Activated CD4-positive, alpha-beta T cell treated with anti-CD3 and anti-CD28 coated beads, Interleukin-2, amount 50 U/mL, for 48 hours (primary cell): ENCODE measurements around the gene UBE2L3.
A peak's percentile ranks its signal among the peaks of the same experiment; 100 is the strongest.
"Not testable (repeated sequence)": the region's sequence is repeated elsewhere in the genome, so short reads cannot be mapped to it uniquely, and the experiment has no call there.

Experiments
- DNase-seq, 2 experiments: peaks; one replicate each; pipeline ENCODE4 v3.0.0-alpha.2; 2020

The UBE2L3 gene

GRCh38 chr22:21628386-21629254 lies 61.1 kb downstream of the UBE2L3 start:
- no peak for DNase-seq

- DNase-seq = peak; percentile 96 to 97
Measured at GRCh38 chr22:21629255-21630149, 62.0 kb downstream of the UBE2L3 start, which contains the start of gene YDJC. Gene YDJC, minus strand, starts transcription at chr22:21630022. Its CDS starts 8 bp downstream, at chr22:21630014.

DNA sequence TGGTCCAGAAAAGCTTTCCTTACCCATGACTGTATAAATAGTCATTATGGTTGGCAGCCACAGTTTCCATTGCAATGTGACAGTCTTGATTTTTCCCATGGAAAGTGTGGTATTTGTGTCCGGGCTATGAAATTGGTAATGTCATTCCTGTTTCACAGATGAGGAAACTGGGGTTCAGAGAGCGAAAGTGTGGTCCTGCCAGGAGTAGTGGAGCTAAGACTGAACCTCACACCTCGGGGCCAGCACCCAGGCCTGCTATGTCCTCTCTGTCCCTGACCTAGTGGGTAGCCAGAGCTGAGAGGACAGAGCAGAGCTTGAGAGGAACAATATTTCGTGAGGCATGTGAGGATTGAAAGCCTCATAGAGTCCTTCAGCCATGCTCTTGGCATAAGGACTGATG lies 63.5 kb downstream of the UBE2L3 start:
- DNase-seq = no peak

GRCh38 chr22:21632237-21632895 lies 64.9 kb downstream of the UBE2L3 start, which contains the start of gene CCDC116:
Gene CCDC116, plus strand, starts transcription at chr22:21632760. Its CDS starts 422 bp downstream, at chr22:21633182.
- DNase-seq = peak; percentile 65 to 70

GRCh38 chr22:21632931-21633330 lies 65.4 kb downstream of the UBE2L3 start:
- no peak for DNase-seq

- DNase-seq = no peak
Measured at GRCh38 chr22:21633481-21633880, 66.0 kb downstream of the UBE2L3 start.

DNA sequence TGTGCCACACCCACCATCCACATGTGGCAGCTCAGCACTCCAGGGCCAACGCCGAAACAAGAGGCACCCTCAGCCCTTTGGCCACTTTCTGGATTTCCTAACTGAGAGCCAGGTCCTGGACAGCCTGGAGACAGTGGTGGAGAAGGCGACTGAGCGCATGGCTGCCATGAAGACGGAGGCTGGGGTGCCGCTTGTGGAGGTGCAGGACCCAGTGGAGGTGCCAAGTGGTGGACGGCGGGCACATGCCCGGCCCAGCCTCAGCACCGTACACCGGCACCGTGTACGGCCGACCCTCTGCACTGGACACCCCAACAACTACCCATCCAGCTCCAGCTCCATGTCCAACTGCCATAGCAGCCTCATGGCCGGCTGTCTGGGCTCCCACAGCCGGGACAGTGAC lies 66.6 kb downstream of the UBE2L3 start:
- no peak for DNase-seq

- no peak for DNase-seq
Measured at GRCh38 chr22:21634844-21635243, 67.3 kb downstream of the UBE2L3 start.

DNA sequence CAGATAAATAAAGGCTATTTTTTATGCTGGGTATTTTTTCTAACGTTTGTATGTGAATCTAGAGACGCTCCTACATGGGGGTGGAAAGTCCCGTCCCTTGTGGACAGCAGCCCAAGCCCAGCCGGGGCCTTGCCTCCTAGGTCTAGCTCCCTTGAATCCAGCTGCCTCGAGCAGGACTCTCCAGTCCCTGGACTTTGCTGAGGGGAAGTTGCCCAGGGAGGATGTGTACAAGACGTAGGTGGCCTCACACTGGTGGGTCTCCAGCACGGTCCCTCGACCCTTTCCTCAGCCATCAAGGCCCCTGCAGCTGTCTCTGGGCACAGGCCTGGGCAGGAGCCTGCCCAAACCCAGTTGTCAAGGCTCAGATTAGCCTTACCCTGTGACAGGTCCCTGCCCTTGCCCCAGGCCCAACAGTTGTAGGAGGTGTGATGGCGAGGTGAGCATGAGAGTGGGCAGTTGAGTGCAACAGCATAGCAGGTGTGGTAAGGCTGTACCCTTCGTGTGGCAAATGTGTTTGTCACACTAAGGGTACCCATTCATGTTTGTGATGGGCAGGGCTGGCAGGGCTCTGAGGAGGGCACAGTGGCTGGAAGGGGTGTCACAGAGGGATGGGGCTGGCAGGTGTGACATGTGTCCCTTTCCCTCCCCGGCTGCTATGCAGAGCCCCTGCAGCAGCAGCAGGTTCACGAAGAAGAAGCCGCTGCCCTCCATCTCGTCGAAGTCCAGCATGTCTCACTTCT lies 68.4 kb downstream of the UBE2L3 start:
- DNase-seq = no peak

GRCh38 chr22:21636629-21637218 lies 69.2 kb downstream of the UBE2L3 start:
- no peak for DNase-seq

DNA sequence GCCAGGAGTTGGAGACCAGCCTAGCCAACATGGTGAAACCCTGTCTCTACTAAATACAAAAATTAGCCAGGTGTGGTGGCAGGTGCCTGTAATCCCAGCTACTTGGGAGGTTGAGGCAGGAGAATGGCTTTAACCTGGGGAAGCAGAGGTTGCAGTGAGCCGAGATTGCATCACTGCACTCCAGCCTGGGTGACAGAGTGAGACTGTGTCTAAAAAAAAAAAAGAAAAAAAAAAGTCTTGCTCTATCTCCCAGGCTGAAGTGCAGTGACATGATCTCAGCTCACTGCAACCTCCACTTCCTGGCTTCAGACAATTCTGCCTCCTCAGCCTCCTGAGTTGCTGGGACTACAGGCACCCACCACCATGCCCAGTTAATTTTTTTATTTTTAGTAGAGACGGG lies 69.9 kb downstream of the UBE2L3 start:
- DNase-seq = not testable (repeated sequence)

GRCh38 chr22:21639359-21639758 lies 71.8 kb downstream of the UBE2L3 start:
- no peak for DNase-seq

DNA sequence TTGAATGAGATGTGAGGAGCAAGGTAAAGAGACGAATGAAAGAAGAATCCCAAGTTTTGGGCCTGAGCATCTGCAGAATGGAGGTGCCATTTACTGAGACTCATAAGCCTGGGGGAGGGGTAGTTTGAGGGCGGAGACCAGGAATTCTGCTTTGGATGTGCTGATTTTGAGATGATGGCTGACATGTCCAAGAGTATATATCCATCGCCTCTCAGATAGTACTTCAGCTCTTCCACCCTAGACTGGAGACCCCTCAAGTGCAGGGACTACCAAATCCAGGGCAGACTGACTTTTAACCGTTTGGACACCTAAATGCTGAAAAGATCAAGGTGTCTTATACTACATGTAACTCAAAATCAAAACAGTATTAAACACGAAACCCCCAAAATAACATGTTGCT lies 73.3 kb downstream of the UBE2L3 start:
- no peak for DNase-seq

GRCh38 chr22:21641417-21641788 lies 73.9 kb downstream of the UBE2L3 start:
- no peak for DNase-seq

GRCh38 chr22:21641789-21642583 lies 74.5 kb downstream of the UBE2L3 start, which contains the start of gene SDF2L1:
Gene SDF2L1, plus strand, starts transcription at chr22:21642302. Its CDS starts 35 bp downstream, at chr22:21642337.
- peak; percentile 97 to 98 for DNase-seq

DNA sequence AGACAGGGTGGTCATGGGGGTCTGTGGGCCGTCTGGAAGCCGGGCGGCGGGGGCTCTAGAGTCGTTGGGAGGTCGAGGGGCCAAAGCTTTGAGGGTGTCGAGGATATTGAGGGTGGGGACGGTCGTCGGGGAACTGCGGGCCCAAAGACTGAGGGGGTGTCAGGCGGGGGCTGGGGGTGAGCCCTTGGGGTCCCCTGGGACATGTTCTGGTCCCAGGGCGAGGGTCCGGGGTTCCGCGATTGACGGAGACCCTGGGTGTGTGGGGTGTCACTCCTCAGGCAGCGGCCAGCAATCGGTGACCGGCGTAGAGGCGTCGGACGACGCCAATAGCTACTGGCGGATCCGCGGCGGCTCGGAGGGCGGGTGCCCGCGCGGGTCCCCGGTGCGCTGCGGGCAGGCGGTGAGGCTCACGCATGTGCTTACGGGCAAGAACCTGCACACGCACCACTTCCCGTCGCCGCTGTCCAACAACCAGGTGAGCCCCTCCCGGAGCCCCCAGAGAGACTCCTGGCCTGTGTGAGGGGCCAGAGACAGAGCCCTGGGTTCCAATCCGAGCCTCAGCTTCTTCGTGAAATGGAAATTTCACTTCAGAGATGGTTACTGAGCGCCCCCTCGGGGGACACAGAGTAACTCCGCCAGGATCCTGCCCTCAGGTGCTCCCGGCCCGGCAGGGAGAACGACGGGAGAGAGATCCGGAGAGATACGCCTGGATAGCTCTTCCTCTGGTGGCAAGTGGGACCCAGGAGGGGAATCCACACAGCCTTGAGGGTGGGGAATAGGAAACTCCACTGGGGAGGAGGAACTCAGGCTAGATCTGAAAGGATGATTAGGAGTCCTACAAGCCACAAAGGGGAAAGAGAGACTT lies 75.3 kb downstream of the UBE2L3 start:
- peak; percentile 72 to 76 for DNase-seq

GRCh38 chr22:21643533-21644357 lies 76.2 kb downstream of the UBE2L3 start:
- DNase-seq = no peak

DNA sequence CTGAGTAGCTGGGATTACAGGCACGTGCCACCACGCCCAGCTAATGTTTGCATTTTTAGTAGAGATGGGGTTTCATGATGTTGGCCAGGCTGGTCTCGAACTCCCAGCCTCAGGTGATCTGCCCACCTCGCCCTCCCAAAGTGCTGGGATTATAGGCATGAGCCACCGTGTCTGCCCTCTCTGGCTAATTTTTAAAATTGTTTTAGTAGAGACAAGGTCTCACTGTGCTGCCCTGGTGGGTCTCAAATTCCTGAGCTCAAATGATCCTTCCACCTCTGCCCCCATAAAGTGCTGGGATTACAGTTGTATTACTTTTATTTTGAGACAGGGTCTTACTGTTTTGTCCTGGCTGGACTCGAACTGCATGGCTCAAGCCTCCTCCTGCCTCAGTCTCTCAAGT lies 78.0 kb downstream of the UBE2L3 start:
- not testable (repeated sequence) for DNase-seq
